ENCODE results near the gene LLGL1.

LLGL1 gene

DNA sequence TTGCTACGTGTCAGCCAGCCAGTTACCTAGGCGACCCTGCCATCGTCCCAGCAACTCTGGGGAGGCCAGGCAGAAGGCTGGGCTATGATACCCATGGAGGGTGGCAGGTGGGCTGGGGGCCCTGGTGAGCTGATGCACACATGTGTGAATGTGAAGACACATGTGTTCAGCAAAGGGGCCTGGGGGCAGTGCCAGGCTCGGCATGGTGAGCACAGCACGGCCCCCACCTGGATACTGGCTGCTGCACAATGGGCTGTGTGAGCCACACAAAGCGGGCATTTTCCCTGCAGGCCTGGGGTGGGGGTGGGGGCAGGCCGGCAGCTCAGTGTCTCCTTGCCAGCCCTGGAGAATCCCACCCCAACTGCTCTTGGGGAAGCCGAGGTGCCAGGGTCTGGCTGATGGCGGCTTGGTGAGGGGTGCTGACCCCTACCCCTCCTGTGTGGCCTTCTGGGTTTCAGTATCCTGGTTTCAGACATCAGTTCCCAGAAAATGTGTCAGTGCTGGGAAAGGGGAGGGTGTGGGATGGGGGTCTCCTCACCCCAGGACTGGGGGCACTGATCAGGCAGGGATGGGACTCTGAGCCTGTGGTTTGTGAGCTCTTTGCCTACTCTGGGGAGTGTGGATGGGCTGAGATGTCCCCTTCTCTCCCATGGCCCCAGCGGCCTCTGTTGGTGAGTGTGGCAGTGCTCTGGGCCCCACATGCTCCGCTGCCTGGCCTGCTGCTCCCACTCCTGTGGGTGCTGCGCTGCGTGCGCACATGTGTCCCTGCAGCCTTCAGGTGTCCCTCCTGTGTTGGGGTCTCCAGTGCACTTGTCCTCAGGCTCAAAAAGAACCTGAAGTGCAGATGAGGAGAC lies 5.1 kb downstream of the LLGL1 start:
- no peak for DNase-seq

DNA sequence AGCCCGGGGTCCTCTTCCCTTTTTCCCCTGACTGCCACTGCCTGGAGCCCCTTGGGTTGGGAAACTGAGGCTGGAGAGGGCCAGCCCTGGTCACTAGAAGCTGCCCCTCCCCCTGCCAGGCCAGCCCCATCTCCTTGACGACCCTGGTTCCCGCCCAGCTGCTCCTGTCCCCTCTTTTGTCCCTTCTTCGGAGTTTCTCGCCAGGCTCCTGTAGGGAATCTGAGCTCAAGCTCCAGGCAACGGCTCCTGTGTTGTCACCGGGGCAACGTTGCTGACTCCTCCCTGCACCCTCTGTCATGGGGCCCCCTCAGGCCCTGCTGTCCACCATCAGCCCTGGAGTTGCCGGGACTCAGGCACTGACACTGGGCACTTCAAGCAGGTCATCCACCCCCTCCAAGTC lies 5.7 kb downstream of the LLGL1 start:
- no peak for DNase-seq

DNA sequence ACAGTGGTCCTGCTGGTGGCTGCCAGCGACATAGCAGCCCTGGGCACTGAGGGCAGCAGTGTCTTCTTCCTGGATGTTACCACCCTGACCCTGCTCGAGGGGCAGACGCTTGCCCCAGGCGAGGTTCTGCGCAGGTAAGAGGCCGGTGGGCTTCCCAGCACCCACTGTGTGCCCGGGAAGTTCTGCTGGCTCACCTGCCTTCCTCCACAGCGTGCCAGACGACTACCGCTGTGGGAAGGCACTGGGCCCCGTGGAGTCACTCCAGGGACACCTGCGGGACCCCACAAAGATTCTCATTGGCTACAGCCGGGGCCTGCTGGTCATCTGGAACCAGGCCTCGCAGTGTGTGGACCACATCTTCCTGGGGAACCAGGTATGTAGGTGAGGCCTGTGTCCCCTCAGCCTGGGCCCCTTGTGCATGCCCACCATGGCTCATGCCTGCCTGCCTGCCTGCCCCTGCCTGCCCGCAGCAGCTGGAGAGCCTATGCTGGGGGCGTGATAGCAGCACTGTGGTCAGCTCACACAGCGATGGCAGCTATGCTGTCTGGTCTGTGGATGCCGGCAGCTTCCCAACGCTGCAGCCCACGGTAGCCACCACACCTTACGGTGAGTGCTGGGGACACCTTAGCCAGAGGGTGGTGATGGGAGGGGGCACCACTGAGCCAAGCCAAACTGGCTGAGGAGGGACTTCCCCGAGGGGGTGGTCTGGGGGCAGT lies 8.5 kb downstream of the LLGL1 start:
- no peak for DNase-seq

DNA sequence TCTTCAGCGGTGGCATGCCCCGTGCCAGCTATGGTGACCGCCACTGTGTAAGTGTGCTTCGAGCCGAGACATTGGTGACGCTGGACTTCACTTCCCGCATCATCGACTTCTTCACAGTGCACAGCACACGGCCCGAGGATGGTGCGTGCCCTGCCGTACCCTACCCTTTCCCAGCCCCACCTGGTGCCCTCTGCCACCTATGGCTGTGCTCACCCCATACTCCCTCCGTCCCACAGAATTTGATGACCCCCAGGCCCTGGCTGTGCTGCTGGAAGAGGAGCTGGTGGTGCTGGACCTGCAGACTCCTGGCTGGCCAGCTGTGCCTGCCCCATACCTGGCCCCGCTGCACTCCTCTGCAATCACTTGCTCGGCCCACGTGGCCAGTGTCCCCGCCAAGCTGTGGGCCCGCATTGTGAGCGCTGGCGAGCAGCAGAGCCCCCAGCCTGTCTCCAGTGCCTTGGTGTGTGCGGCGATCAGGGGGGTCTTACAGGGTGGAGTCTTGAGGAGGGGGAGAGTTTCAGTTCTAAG lies 9.5 kb downstream of the LLGL1 start:
- DNase-seq = no peak

DNA sequence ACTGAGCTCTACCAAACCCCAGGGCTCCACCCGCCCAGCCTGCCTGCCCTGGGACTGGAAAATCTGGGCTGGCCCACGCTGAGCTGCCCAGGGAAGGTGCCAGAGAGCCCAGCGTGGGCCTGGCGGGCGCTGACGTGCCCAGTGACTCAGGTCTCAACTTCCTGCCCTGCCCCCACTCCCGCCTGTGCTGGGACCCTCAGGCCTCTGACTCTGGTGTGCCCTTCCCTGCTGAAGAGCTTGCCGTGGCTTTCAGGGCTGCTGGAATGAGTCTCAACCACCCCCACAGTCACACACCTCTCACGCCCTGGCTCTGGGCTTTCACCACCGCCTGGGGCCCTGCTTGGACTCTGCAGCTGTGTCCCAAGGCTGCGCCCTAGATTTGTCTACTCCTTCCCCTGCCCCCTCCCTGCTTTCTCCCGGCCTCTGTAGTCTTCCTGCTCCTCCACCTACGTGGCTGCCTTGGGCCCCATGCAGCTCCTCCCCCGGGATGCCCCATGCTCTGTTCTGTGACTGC lies 10.4 kb downstream of the LLGL1 start:
- no peak for DNase-seq

DNA sequence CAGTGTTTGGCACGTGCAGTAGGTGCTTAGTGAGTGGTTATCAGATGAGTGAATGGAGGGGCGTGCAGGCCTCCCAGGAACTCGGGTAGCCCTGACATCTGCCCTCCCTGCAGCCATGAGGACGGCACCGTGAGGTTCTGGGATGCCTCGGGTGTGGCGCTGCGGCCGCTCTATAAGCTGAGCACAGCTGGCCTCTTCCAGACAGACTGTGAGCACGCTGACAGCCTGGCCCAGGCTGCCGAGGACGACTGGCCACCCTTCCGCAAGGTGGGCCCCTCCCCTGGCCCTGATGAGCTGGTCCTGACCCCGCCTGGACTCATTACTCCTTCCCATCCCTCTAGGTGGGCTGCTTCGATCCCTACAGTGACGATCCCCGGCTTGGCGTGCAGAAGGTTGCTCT lies 11.1 kb downstream of the LLGL1 start:
- DNase-seq = no peak

DNA sequence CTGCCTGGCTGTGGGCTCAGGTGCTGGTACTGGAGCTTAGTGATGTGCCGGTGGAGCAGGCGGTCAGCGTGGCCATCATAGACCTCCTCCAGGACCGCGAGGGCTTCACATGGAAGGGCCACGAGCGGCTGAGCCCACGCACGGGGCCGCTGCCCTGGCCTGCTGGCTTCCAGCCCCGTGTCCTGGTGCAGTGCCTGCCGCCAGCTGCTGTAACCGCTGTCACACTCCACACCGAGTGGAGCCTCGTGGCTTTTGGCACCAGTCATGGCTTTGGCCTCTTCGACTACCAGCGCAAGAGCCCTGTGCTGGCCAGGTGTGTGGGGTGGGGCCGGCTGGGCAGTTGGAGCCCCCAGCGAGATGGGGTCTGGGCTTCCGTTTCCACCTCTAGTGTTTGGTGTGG lies 12.0 kb downstream of the LLGL1 start:
- no peak for DNase-seq

DNA sequence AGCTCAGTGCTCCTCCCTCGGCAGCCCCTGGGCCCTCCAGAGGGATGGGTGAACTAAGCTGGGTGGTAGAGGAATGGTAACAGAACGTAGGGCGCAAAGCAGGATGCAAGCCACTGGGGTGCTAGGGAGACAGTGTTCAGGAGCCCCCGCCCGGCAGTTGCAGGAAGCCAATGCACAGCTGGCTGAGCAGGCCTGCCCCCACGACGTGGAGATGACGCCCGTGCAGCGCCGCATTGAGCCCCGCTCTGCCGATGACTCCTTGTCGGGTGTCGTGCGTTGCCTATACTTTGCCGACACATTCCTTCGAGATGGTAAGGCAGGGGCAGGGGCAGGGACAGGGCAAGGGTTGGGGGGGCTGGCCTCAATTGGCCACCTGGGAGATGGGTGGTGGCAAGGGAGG lies 12.9 kb downstream of the LLGL1 start:
- no peak for DNase-seq

DNA sequence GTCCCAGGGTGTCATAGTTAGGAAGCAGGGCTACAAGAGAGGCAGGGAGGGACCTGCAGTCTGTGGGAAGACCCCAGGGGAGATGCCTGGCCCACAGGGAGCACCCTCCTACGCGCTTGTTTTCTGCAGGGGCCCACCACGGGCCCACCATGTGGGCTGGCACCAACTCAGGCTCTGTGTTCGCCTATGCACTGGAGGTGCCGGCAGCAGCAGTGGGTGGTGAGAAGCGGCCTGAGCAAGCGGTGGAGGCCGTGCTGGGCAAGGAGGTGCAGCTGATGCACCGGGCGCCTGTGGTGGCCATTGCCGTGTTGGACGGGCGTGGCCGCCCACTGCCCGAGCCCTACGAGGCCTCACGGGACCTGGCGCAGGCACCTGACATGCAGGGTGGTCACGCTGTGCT lies 15.0 kb downstream of the LLGL1 start:
- no peak for DNase-seq

DNA sequence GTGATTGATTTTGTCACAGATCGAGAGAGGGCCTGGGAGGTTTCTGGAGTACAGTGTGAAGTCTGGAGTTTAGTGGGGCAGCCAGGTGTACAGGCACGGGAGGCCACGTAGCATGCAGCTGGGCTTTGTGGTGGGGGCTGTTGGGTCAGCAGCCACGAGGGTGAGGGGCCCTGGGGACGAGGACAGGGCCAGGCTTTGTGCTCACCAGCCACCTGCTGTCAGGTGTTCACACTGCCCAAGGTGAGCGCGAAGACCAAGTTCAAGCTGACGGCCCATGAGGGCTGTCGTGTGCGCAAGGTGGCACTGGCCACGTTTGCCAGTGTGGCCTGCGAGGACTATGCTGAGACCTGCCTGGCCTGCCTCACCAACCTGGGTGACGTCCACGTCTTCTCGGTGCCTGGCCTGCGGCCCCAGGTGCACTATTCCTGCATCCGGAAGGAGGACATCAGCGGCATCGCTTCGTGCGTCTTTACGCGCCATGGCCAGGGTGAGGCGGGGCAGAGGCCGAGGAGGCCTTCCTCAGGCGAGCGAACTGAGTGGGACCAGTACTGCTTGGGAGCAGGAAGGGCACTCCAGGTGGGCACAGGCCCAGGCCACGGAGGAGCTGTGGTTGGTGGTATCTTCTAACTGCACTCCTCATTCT lies 15.9 kb downstream of the LLGL1 start:
- DNase-seq = no peak

DNA sequence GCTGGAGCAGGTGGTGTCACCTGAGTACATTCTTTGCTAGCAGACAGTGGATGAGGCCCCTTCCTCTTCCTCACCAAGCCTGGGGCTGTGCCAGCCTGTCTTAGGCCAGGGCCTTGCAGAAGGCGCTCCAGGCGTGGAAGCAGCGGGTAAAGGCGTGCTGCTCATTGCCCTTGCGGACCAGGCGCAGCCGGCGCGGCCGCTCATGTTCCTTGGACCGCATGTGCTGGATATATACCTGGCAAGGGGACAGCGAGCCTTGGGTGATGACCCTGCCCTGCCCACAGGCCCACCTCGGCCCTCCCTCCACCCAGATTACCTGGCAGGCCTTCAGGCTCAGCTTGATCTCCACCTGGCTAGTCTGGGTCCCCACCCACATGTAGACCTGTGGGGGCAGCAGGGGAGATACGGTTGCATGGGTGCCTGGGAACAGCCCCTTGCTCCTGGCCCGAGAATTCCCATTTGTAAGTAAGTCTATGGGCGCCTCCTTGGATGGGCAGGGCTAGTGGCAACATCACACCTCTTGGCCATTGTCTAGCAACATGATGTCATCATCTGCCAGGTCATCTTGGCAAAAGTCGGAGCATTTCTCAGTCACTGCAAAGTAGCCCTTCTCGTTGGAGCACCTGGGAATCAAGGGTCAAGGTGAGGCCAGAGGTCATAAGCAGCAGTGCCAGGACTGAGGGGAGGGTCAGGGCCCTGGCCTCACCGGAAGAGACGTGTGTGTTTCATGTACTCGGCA lies 19.8 kb downstream of the LLGL1 start:
- no peak for DNase-seq

DNA sequence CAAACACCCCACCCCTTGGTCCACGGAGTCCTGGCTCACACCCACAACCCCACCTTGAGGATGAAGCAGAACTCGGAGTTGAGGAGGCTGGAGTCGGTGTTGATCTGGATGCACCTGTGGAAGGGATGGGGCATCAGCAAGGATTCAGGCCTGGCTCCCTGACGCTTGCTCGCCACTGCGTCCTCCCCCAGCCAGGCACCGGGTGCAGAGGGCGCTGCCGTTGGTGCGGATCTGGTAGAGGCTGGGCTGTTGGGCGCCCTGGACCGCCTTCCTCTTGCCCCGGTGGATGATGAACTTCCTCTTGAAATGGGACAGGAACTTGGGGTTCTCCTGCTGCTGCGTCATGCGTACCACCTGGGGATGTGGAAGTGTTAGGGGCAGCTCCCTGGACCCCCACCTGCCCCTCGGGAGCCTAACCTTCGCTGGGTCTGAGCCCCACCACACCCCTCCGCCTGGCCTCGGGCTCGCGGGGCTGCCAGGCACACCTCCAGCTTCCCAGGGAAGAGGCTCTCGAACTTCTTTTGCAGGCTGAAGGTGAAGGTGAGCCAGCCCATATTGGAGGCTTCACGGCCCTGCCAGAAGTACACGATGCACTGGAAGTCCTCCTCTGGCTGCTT lies 20.8 kb downstream of the LLGL1 start:
- no peak for DNase-seq

DNA sequence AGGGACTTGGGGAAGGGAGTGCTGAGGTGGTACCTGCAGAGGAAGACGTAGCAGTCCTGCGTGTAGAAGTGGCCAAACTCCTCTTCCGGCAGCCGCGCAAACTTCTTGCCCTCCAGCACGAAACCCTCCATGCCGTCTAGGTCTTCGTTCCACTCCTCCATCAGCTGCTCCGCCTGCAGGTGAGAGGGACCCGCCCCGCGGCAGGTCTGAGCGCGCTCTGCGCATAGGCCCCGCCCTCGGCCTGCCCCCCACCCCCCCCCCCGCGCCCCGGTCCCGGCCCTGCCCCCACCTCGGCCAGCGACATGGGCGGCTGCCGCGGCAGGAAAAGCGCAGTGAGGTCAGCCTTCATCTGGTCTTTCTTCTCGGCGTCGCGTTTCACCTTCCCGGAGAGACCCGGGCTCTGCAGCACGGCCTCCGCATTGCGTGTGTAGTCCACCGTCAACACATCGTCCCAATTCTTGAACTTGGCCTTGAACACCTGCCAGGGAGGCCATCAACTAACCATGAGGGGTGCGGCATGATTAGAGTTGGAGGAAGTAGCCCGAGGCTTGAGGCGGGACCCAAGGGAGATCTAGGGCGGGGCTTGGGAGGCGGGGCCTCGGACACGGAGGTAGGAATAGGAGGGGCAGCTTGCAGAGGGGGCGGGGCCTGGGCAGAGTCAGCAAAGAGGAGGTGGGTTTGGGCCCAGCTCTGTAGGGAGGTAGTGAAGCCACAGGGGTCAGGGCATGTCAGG lies 21.6 kb downstream of the LLGL1 start:
- DNase-seq = peak; percentile 28 to 47

DNA sequence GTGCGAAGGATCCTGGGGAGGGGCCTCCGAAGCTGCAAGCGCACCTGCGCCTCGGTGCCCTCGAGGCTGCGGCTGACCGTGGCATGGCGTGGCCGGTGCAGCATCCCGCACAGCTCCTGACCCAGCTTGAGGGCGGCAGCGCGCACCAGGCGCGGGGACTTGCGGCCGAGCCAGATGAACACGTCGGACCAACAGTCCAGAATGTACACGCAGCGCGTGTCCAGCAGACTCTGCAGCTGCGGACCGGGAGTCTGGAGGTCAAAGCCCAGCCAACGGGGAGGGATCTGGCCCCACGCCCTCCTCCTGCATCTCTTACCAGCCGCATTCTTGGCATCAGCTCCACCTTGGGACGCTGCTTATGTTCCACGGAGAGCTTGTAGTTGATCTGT lies 22.2 kb downstream of the LLGL1 start:
- DNase-seq = no peak

DNA sequence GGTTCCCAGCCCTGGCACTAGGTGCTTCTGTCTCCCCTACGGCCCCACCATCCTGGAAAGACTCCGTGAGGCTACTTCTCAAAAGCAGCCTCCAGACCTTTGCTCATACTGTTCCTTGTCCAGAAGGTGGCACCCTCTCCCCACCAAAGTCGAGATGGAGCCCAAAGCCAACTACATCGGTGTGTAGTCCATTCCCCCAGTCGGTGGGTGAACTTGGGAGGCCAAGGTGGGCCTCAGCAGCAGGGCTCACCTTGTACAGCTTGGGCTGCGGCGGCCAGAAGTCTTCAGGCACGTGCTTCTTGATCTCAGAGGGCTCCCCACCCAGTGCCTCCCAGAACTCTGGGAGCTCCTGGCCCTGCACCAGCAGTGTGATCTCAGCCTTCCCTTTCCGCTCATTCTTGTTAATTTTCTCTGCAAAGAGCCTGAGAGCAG lies 22.9 kb downstream of the LLGL1 start:
- peak; percentile 70 to 75 for DNase-seq

DNA sequence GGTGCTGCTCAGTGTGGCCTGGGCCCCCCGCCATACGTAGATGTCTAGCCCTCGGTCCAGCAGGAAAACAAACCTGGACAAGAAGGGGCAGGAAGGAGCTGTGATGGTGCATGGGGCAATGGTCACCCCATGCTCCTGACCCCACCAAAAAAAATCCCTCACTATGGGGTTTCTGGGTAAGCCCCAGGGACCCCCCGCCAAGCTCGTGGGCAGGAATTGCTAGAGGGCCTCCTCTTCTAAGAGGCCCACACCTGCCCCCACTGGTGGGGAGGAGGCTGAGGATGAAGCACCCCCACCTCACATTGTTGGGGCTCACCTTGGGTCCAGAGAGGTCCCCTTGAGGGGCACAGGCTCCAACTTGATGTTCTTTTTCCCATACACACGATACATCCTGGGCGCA lies 23.4 kb downstream of the LLGL1 start:
- DNase-seq = no peak

DNA sequence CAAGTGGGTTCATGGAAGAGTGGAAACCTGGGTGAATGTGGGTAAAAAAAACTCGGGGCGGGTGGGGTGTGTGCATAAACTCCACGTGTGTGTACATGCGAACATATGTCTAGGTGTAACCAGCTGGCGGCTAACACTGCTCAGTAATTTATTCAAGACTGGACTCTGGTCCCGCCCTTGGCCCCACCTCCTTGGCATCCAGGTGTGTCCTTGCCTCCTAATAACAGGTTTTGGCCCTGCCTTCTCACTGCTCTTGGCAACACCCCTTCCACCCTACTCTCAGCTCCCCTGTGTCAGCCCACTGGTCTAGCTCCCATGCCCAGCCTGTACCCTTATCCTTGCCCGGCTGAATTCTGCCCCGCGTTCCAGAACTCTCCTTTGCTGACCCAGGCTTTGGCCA lies 24.8 kb downstream of the LLGL1 start:
- no peak for DNase-seq

DNA sequence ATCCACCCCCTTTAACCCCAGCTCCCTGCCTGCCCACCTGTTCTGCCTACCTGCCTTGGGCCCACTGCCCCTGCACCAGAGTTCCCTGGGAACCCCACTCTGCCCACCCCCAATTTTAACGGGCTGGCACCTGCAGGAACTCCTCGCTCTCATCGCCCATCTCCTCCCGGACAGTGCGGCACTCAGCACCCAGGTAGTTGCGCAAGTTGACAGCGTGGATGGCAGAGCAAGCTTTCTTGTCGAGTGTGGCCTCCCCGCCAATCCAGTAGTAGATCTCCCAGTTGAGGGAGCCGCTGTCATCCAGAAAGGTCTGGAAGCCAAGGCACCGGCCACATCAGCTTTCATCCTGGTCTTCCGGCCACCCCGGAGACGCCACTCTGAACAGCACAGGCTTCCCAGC lies 25.3 kb downstream of the LLGL1 start:
- DNase-seq = no peak

DNA sequence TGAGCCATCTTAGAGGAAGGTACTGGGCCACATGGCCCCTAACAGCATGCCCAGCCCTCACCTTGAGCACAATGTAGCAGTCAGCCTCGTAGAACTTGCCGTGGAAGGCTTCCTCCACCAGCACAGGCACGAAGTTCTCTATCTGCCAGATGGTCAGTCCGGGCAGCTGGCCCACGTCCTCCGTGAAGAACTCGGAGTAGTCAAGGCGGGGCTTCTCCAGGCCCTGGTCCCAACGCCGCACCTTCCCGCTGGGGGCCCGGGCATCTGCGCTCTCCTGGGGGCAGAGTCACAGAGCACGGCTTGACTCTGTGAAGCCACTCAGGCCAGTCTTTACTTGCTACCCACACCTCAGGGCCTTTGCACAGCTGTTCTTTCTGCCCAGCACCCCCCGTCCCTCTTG lies 25.8 kb downstream of the LLGL1 start:
- DNase-seq = no peak

DNA sequence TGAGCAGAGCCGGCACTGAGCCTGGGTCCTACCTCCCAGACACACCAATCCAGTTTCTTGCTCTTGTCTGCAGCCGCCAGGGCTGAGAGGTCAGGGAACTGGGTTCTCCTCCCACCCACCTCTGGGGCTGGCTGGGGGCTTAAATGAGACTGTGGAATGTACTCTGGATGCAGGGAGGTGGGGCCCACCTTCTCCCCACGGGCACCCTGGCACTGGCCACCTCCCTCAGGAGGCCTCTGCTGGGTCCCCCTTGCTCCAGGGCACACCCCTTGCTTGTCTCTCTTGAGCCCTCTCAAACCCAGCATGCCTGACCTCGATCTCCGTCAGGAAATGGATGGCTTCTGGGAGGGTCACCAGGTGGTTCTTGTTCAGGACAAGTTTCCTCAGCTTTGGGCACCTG lies 26.7 kb downstream of the LLGL1 start:
- no peak for DNase-seq

DNA sequence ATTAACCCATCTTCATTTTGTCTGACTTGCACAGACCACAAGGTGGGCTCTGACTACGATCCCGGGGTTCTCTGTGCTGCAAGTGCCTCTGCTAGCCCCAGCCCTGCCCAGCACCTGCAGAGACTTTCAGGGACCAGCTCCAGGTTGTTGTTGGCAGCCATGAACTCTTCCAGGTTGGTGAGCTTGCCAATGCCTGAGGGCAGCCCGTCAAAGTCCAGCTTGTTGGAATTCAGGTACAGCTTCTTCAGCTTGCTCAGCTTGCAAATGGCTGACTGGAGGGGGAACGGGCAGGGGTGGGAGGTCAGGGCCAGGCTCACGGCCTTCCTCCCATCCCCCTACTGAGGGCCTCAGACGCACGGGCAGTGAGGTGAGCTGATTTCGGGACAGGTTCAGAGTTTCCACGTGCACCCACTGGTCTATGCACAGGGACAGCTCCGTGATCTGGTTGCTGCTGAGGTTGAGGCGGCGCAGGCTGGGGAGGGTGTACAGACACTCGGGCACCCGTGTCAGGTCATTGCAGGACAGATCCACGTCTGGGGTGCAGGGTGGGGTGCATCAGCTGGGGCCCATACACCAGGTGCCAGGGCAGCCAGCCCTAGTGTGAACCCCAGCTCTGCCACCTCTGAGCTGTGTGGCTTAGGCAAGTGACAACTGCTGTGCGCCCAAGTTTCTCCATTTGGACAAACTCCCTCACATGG lies 27.9 kb downstream of the LLGL1 start:
- DNase-seq = no peak

Measured in CD4-positive, alpha-beta T cell treated with Interferon alpha-2 for 1 hour (primary cell).